Prostate gland (tissue), 2 donors: ENCODE data around the gene GMDS.

ENCODE experiments used
- POLR2A ChIP-seq: fragments of 450-650 bp; IDR thresholded peaks from one replicate; pipeline ENCODE4 v1.6.1; 2016; ENCODE audit warnings: antibody characterized with exemption, mild to moderate bottlenecking
- POLR2AphosphoS5 ChIP-seq: sonication (generic); formaldehyde crosslinking; IDR thresholded peaks from one replicate; pipeline ENCODE4 v1.6.1; 2017; ENCODE audit warnings: antibody characterized with exemption
- TF ChIP-seq, protein P1 (sequence below), 4 experiments: fragments of 200-600 bp in 2 of 4; fragments of 450-650 bp in 2 of 4; sonication (generic) in 2 of 4; IDR thresholded peaks; 1 replicate in 3 of 4; 2 replicates in 1 of 4; pipeline ENCODE4 v1.5.1; 2016 to 2019; ENCODE audit warnings: antibody characterized with exemption in 4 of 4, mild to moderate bottlenecking in 2 of 4, moderate library complexity in 2 of 4

DNA sequence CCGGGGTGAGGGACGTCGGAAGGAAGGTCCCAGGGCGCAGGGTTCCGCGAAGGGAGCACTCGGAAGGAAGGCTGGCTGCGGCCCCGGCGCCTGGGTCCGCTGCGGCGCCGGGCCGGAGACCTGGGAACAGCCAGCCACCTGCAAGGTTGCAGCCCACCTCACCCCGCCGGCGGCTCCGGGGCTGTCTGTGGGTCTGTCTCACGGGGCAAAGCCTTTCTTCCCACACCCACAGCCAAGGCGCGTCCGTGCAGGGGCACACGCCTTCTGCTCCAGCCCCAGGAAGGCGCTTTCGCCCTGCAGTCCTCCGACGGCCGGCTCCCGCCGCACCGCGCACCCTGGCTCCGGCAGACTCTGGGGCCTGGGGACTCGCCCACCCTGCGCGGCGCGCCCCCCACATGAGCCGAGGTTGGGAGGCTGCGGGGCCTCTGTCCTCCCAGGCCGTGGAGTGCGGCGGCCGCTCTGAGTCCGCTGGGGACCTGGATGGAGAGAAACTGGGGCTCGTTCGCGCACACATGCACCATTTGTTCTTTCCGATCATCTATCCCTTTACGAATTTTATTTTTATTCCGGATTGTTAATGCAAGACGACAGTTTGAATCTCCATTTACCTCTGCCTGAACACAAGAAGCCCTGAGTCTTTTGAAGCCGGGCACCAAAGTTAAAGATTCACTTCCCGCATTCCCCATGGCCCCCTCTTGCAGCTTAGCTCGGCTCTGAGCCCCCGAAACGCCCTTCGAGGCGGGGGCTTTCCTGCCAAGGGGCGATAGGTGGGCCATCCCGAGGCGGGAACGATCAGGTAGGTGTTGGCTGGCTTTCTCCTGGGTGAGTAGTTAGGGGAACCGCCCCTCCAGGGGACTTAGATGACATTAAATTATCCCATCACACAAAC, 640.2 kb downstream of the GMDS start:
- TF ChIP-seq, protein P1, sequence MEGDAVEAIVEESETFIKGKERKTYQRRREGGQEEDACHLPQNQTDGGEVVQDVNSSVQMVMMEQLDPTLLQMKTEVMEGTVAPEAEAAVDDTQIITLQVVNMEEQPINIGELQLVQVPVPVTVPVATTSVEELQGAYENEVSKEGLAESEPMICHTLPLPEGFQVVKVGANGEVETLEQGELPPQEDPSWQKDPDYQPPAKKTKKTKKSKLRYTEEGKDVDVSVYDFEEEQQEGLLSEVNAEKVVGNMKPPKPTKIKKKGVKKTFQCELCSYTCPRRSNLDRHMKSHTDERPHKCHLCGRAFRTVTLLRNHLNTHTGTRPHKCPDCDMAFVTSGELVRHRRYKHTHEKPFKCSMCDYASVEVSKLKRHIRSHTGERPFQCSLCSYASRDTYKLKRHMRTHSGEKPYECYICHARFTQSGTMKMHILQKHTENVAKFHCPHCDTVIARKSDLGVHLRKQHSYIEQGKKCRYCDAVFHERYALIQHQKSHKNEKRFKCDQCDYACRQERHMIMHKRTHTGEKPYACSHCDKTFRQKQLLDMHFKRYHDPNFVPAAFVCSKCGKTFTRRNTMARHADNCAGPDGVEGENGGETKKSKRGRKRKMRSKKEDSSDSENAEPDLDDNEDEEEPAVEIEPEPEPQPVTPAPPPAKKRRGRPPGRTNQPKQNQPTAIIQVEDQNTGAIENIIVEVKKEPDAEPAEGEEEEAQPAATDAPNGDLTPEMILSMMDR (IDR thresholded peaks at IDR 0.05) = no peak
- TF ChIP-seq POLR2A (no peak), POLR2AphosphoS5 (no peak)
